Cardiac fibroblast (primary cell): Measurements from ENCODE around the gene COBL.

Source experiments
- DNase-seq, 2 donors: peaks; one replicate each; pipeline versions ENCODE4 v3.0.0 to v3.0.0-alpha.2; 2010; ENCODE audit warnings: low read depth in 2 of 2
- H3K4me3 ChIP-seq, 2 donors: replicated peaks in 1 of 2; 1 replicate in 1 of 2; 2 replicates in 1 of 2; pipeline ENCODE4 v1.5.1; 2011; ENCODE audit warnings: low read depth in 2 of 2, low read length in 2 of 2, mild to moderate bottlenecking in 2 of 2, moderate library complexity in 1 of 2
- TF ChIP-seq, protein P1 (sequence below): IDR thresholded peaks from one replicate; pipeline ENCODE4 v1.5.1; 2011; ENCODE audit warnings: low read depth, mild to moderate bottlenecking, low read length, inconsistent platforms

The COBL gene

DNA sequence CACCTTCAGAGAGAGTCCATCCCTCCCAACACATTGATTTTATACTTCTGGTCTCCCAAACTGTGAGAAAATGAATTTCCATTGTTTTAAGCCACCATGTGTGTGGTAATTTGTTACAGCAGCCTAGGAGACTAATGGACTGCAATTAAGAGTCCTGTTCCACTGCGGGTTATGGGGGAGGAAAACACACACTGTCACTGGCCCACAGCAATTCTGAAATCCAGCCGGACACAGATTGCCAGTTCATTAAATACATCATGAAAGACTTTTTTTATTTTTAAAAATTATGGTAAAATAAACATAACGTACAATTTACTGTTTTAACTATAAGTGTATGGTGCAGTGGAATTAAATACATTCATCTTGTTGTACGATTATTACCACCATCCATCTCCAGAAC is 340.5 kb downstream of the COBL start:
- no peak overlapping the region for H3K4me3 ChIP-seq
- DNase-seq, result no peak
- TF ChIP-seq, protein P1, sequence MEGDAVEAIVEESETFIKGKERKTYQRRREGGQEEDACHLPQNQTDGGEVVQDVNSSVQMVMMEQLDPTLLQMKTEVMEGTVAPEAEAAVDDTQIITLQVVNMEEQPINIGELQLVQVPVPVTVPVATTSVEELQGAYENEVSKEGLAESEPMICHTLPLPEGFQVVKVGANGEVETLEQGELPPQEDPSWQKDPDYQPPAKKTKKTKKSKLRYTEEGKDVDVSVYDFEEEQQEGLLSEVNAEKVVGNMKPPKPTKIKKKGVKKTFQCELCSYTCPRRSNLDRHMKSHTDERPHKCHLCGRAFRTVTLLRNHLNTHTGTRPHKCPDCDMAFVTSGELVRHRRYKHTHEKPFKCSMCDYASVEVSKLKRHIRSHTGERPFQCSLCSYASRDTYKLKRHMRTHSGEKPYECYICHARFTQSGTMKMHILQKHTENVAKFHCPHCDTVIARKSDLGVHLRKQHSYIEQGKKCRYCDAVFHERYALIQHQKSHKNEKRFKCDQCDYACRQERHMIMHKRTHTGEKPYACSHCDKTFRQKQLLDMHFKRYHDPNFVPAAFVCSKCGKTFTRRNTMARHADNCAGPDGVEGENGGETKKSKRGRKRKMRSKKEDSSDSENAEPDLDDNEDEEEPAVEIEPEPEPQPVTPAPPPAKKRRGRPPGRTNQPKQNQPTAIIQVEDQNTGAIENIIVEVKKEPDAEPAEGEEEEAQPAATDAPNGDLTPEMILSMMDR, result no peak

DNA sequence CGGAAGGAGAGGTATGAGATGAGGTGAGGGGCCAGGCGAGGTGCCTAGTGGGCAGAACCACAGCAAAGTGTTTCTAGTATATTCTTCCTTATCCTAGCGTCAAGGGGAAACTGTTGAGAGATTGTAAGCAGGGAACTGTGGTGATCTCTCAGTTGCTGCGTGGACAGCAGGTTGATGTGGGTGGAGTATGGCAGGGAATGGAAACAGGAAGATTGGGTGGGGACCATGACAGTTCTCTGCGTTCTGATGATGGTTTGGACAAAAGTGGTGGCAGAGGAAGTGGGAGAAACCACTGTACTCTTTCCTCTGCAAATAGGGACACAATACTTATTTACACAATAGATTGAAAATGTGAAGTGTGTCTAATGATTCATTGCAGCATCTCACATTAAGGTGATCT is 342.4 kb downstream of the COBL start:
- DNase-seq, result no peak
- H3K4me3 ChIP-seq, result no peak overlapping the region
- TF ChIP-seq, protein P1, result no peak

DNA sequence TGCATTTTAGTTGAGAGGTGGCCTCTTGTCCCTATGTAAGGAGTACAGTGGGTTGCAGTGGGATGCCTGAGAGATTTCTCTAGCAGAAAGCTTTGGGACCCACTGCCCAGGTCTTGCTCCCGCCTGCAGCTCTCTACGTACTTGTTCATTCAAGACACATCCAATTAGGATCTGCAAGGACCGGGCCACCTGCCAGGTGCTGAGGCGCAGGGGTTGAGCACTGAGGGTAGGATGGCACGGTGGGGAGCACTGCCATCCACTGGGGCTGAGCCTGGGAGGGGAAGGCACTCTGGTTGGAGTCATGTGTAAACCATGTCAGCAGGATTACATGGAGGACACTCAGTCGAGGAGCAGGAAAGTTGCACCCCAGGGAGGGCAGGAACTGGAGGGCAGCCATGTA is 342.8 kb downstream of the COBL start:
- TF ChIP-seq, protein P1, result no peak
- no peak for DNase-seq
- no peak overlapping the region for H3K4me3 ChIP-seq

DNA sequence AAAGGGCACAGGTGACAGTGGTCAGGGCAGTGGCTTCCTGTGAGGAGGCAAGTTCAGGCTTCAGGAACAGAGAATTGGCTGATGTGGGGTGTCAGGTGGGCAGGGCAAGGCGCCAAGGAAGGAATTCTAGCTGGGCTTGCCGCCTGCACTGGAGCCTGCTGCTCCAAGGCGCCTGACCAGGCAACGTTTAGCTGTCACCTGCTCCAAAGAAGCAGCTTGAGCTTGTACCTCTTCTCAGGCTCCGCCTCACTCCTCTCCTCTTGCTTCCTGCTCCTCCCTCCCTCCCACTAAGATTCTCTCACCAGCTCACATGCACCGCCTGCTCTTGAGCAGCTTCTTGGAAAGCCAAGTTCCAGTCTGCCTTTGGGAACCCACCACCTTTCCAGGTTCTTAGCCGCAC is 346.5 kb downstream of the COBL start:
- no peak for DNase-seq
- H3K4me3 ChIP-seq, result no peak overlapping the region
- TF ChIP-seq, protein P1, result no peak
